Breast epithelium (tissue), 4 donors: ENCODE results near the gene SACM1L. TPM values are rescaled to one million over a fixed set of nuclear protein-coding genes. Genes with fewer than 3 reads are reported as not detected.

ENCODE experiments used
- DNase-seq, 2 donors: peaks; one replicate each; pipeline ENCODE4 v3.0.0-alpha.2; 2019; ENCODE audit warnings: low spot score in 2 of 2
- H3K27ac ChIP-seq, 2 donors: fragments of 200-600 bp; sonication (generic) in 1 of 2; one replicate each; pipeline ENCODE4 v1.5.1; 2016 to 2019; ENCODE audit warnings: mild to moderate bottlenecking in 1 of 2
- H3K27me3 ChIP-seq, 2 donors: fragments of 200-600 bp; sonication (generic) in 1 of 2; one replicate each; pipeline versions ENCODE4 v1.5.1 to v1.6.0; 2017 to 2019; ENCODE audit warnings: control low read depth in 1 of 2, mild to moderate bottlenecking in 1 of 2
- H3K36me3 ChIP-seq: fragments of 200-600 bp; one replicate; pipeline ENCODE4 v1.5.1; 2019
- H3K4me1 ChIP-seq, 2 donors: fragments of 200-600 bp; sonication (generic); one replicate each; pipeline ENCODE4 v1.5.1; 2016 to 2019; ENCODE audit warnings: control low read depth in 1 of 2
- H3K4me3 ChIP-seq, 3 donors: fragments of 200-600 bp; sonication (generic); 1 replicate in 2 of 3; 2 replicates in 1 of 3; pipeline ENCODE4 v1.5.1; 2016 to 2019; ENCODE audit warnings: mild to moderate bottlenecking in 3 of 3, moderate library complexity in 2 of 3
- H3K9me3 ChIP-seq, 2 donors: fragments of 200-600 bp; sonication (generic) in 1 of 2; one replicate each; pipeline ENCODE4 v1.5.1; 2016 to 2019; ENCODE audit warnings: control low read depth in 1 of 2
- CTCF ChIP-seq, 3 donors: fragments of 450-650 bp; IDR thresholded peaks; one replicate each; pipeline ENCODE4 v1.5.1; 2016 to 2017; ENCODE audit warnings: antibody characterized with exemption in 3 of 3, mild to moderate bottlenecking in 3 of 3, moderate library complexity in 3 of 3
- POLR2A ChIP-seq: fragments of 450-650 bp; IDR thresholded peaks from one replicate; pipeline ENCODE4 v1.6.1; 2016; ENCODE audit warnings: antibody characterized with exemption, mild to moderate bottlenecking, moderate library complexity
- POLR2AphosphoS5 ChIP-seq, 3 donors: sonication (generic); formaldehyde crosslinking; IDR thresholded peaks; one replicate each; pipeline ENCODE4 v1.6.1; 2017; ENCODE audit warnings: antibody characterized with exemption in 3 of 3
- intact Hi-C: fragments of 100-400 bp; cut with DNase I; formaldehyde crosslinking; loops from one replicate; pipeline ENCODE4 v1.15.1; 2023; ENCODE audit warnings: low total_unique reads
- total RNA-seq, 3 donors: library from RNA; depleted of rRNA; stranded (reverse); fragments of >200 nt; gene quantifications; one replicate each; pipeline ENCODE4 v1.1.0, GENCODE V29; 2016

The SACM1L gene
- total RNA-seq, 3 donors from 2014 or later: 49.3 to 84.7 (median 61.3) TPM

GRCh38 chr3:45676325-45677032 lies 12.7 kb upstream of the SACM1L start:
- Histone ChIP-seq H3K27ac (peak overlapping the region; percentile 93 to 97), H3K4me3 (peak overlapping the region in 1 of 3 donors; percentile 22), H3K36me3 (no peaks in the 10 kb centered on the region), H3K4me1 (peaks cover 20 to 25% of the 10 kb centered on the region in 2 donors), H3K9me3 (no peaks in the 10 kb centered on the region), H3K27me3 (no peaks in the 10 kb centered on the region)
- TF ChIP-seq CTCF (IDR thresholded peaks at IDR 0.05): no peak
- intact Hi-C loops: no loop called here
- DNase-seq: no peak

DNA sequence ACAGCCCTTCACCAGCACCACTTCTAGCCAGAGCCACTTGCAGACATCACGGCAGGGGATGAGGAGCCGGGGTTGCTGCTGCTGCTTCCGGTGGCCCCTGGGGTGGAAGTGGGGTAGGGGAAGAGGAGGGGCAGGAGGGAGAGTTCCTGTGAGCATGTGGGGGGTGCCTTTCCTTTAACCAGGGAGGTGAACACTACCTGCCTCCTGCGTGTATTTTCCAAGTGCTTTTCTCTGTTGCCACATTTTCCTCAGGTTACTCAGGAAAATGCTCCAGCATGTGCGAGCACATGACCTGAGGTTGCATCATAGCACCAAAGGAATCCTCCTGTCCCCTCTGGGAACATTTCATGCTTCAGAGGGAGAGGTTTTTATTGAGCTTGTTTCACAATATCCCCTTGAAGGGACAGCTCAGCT lies 12.2 kb upstream of the SACM1L start:
- no peaks in the 10 kb centered on the region for H3K27me3 ChIP-seq
- H3K4me3 ChIP-seq: peak overlapping the region in 1 of 3 donors; percentile 22
- intact Hi-C loops: no loop called here
- no peaks in the 10 kb centered on the region for H3K36me3 ChIP-seq
- H3K27ac ChIP-seq: peak overlapping the region; percentile 93 to 97
- DNase-seq: peak in 1 of 2 donors; percentile 79
- no peaks in the 10 kb centered on the region for H3K9me3 ChIP-seq
- TF ChIP-seq POLR2A (no peak), POLR2AphosphoS5 (IDR thresholded peaks at IDR 0.05) (peak; percentile 89 to 92 (median 90)), CTCF (IDR thresholded peaks at IDR 0.05) (no peak)
- H3K4me1 ChIP-seq: peaks cover 20% of the 10 kb centered on the region in 2 donors

GRCh38 chr3:45677841-45678240 lies 11.4 kb upstream of the SACM1L start:
- intact Hi-C loops: no loop called here
- Histone ChIP-seq H3K36me3 (no peaks in the 10 kb centered on the region), H3K4me3 (peak overlapping the region in 2 of 3 donors; percentile 15 to 45), H3K4me1 (peaks cover 15 to 20% of the 10 kb centered on the region in 2 donors), H3K27me3 (no peaks in the 10 kb centered on the region), H3K9me3 (no peaks in the 10 kb centered on the region), H3K27ac (peak overlapping the region; percentile 93 to 97)
- peak in 1 of 2 donors; percentile 79 for DNase-seq
- TF ChIP-seq CTCF (IDR thresholded peaks at IDR 0.05) (no peak), POLR2AphosphoS5 (IDR thresholded peaks at IDR 0.05) (no peak), POLR2A (no peak)

DNA sequence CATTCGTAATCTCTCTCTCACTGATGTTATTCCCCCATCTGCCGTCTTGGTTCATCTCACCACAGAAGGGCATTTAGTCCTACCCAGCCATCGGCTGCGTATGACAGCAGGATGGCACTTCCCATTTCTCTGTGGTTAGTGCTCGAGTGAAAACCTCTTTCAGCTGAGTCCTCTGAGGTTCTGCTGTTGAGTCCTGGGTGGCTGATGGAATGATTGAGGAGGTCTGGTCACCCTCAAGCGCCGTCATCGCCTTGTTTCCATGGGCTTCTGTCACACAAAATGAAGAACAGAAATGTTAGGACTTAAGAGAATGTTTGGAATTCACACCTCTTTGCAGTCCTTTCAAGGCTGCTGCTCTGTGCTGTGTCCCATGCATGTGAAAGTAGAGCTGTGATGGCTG lies 9.4 kb upstream of the SACM1L start:
- Histone ChIP-seq H3K4me3 (no peak overlapping the region), H3K27me3 (no peaks in the 10 kb centered on the region), H3K9me3 (no peaks in the 10 kb centered on the region), H3K4me1 (peaks cover 15 to 20% of the 10 kb centered on the region in 2 donors), H3K27ac (peak overlapping the region; percentile 93 to 97), H3K36me3 (no peaks in the 10 kb centered on the region)
- TF ChIP-seq CTCF (IDR thresholded peaks at IDR 0.05): no peak
- no peak for TF ChIP-seq POLR2AphosphoS5 (IDR thresholded peaks at IDR 0.05)
- TF ChIP-seq POLR2A: no peak
- no peak for DNase-seq
- intact Hi-C loops: no loop called here

DNA sequence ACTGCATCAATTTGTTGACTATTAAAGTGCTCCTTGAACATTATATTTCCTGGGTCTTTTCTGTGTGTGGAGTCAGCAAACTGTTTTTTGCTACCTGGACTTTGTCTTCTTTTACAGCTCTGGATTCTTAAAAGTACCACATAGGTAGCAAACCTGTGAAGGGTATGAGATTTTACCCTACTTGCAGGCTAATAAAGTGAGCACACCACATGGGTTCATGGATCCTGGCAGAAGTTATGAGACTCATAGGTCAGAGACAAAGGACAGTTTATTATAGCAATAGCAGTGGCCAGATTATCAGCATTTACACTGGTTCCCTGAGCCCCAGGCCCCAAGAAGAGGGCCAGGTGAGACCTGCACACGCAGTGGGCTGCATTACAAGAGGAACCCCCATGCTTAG lies 8.0 kb upstream of the SACM1L start:
- Histone ChIP-seq H3K27ac (peak overlapping the region; percentile 67 to 72), H3K4me3 (no peak overlapping the region), H3K9me3 (no peaks in the 10 kb centered on the region), H3K4me1 (peaks cover 15 to 19% of the 10 kb centered on the region in 2 donors), H3K27me3 (no peaks in the 10 kb centered on the region), H3K36me3 (no peaks in the 10 kb centered on the region)
- intact Hi-C loops: no loop called here
- no peak for DNase-seq
- TF ChIP-seq POLR2AphosphoS5 (IDR thresholded peaks at IDR 0.05) (no peak), CTCF (IDR thresholded peaks at IDR 0.05) (no peak), POLR2A (no peak)
